Measurements from ENCODE around the gene CMKLR1. TPM values are rescaled to one million over a fixed set of nuclear protein-coding genes. Genes with fewer than 3 reads are reported as not detected.
A peak's percentile ranks its signal among the peaks of the same experiment; 100 is the strongest.

The CMKLR1 gene
- total RNA-seq, 1 donor from 2014 or later = not detected

- no peaks in the 10 kb centered on the region for H3F3A ChIP-seq (ENCODE audit: low read depth)
- peak overlapping the region; percentile 96 for H3K27ac Mint-ChIP-seq
- H3K36me3 Mint-ChIP-seq = no peaks in the 10 kb centered on the region
- H3K4me3 Mint-ChIP-seq = no peak overlapping the region
- peaks cover 78% of the 10 kb centered on the region for H3K4me1 Mint-ChIP-seq
- DNase-seq (ENCODE audit: low spot score) = no peak
- H3K79me2 ChIP-seq (ENCODE audit: low read depth) = no peaks in the 10 kb centered on the region
- H2AFZ ChIP-seq (replicated peaks) = no peak overlapping the region
- H3K27ac ChIP-seq = no peak overlapping the region
- H3K4me2 ChIP-seq = no peak overlapping the region
- peaks cover 24% of the 10 kb centered on the region for H3K4me1 ChIP-seq
- no peaks in the 10 kb centered on the region for H3K9me3 ChIP-seq (ENCODE audit: low read depth)
- H3K9me3 Mint-ChIP-seq = peaks cover 10% of the 10 kb centered on the region
- no peaks in the 10 kb centered on the region for H4K20me1 ChIP-seq (ENCODE audit: low read depth)
- no peak overlapping the region for H3K9ac ChIP-seq
- H3K4me3 ChIP-seq = no peak overlapping the region
- no peak for TF ChIP-seq CTCF (IDR thresholded peaks at IDR 0.05)
- no peak for TF ChIP-seq EZH2 (IDR thresholded peaks at IDR 0.05)
- no peak for TF ChIP-seq EZH2phosphoT487 (IDR thresholded peaks at IDR 0.05)
- H3K36me3 ChIP-seq = no peaks in the 10 kb centered on the region
- no peaks in the 10 kb centered on the region for H3K27me3 ChIP-seq
- peaks cover 16% of the 10 kb centered on the region for H3K27me3 Mint-ChIP-seq (ENCODE audit: insufficient read depth, low read depth)
Measured at GRCh38 chr12:108254517-108255251, 84.4 kb downstream of the CMKLR1 start.

- Mint-ChIP-seq H3K27me3 (ENCODE audit: insufficient read depth, low read depth) (peaks cover 21% of the 10 kb centered on the region), H3K4me1 (peaks cover 78% of the 10 kb centered on the region), H3K9me3 (peaks cover 11% of the 10 kb centered on the region), H3K4me3 (peak overlapping the region; percentile 56), H3K36me3 (no peaks in the 10 kb centered on the region), H3K27ac (peak overlapping the region; percentile 96)
- no peak overlapping the region for H3K4me2 ChIP-seq
- no peak for DNase-seq (ENCODE audit: low spot score)
- H3K79me2 ChIP-seq (ENCODE audit: low read depth) = no peaks in the 10 kb centered on the region
- H3K36me3 ChIP-seq = no peaks in the 10 kb centered on the region
- no peak overlapping the region for H3K27ac ChIP-seq
- no peaks in the 10 kb centered on the region for H4K20me1 ChIP-seq (ENCODE audit: low read depth)
- no peak overlapping the region for H3K9ac ChIP-seq
- H3K9me3 ChIP-seq (ENCODE audit: low read depth) = no peaks in the 10 kb centered on the region
- H3K27me3 ChIP-seq = no peaks in the 10 kb centered on the region
- H2AFZ ChIP-seq (replicated peaks) = no peak overlapping the region
- peaks cover 24% of the 10 kb centered on the region for H3K4me1 ChIP-seq
- no peak for TF ChIP-seq CTCF (IDR thresholded peaks at IDR 0.05)
- TF ChIP-seq EZH2 (IDR thresholded peaks at IDR 0.05) = no peak
- no peak for TF ChIP-seq EZH2phosphoT487 (IDR thresholded peaks at IDR 0.05)
- no peak overlapping the region for H3K4me3 ChIP-seq
- H3F3A ChIP-seq (ENCODE audit: low read depth) = no peaks in the 10 kb centered on the region
Measured at GRCh38 chr12:108254030-108254429, 85.1 kb downstream of the CMKLR1 start.

GRCh38 chr12:108253540-108253939, 85.6 kb downstream of the CMKLR1 start:
- H3K36me3 ChIP-seq = no peaks in the 10 kb centered on the region
- Mint-ChIP-seq H3K4me3 (peak overlapping the region; percentile 25), H3K4me1 (peaks cover 78% of the 10 kb centered on the region), H3K36me3 (no peaks in the 10 kb centered on the region), H3K27me3 (ENCODE audit: insufficient read depth, low read depth) (peaks cover 22% of the 10 kb centered on the region), H3K27ac (peak overlapping the region; percentile 96), H3K9me3 (peaks cover 9% of the 10 kb centered on the region)
- no peaks in the 10 kb centered on the region for H3K9me3 ChIP-seq (ENCODE audit: low read depth)
- DNase-seq (ENCODE audit: low spot score) = peak; percentile 39
- no peak overlapping the region for H3K9ac ChIP-seq
- H3K27me3 ChIP-seq = no peaks in the 10 kb centered on the region
- H4K20me1 ChIP-seq (ENCODE audit: low read depth) = no peaks in the 10 kb centered on the region
- peak overlapping the region; percentile 65 for H2AFZ ChIP-seq (replicated peaks)
- peak overlapping the region; percentile 57 for H3K4me2 ChIP-seq
- TF ChIP-seq CTCF (IDR thresholded peaks at IDR 0.05) (no peak), EZH2 (IDR thresholded peaks at IDR 0.05) (no peak), EZH2phosphoT487 (IDR thresholded peaks at IDR 0.05) (no peak)
- peak overlapping the region; percentile 9 for H3K4me3 ChIP-seq
- H3K4me1 ChIP-seq = peaks cover 24% of the 10 kb centered on the region
- H3K79me2 ChIP-seq (ENCODE audit: low read depth) = no peaks in the 10 kb centered on the region
- H3K27ac ChIP-seq = no peak overlapping the region
- no peaks in the 10 kb centered on the region for H3F3A ChIP-seq (ENCODE audit: low read depth)

Measured in neural progenitor cell (in vitro differentiated cells).